ENCODE data around the gene ALG9.

The ALG9 gene

DNA sequence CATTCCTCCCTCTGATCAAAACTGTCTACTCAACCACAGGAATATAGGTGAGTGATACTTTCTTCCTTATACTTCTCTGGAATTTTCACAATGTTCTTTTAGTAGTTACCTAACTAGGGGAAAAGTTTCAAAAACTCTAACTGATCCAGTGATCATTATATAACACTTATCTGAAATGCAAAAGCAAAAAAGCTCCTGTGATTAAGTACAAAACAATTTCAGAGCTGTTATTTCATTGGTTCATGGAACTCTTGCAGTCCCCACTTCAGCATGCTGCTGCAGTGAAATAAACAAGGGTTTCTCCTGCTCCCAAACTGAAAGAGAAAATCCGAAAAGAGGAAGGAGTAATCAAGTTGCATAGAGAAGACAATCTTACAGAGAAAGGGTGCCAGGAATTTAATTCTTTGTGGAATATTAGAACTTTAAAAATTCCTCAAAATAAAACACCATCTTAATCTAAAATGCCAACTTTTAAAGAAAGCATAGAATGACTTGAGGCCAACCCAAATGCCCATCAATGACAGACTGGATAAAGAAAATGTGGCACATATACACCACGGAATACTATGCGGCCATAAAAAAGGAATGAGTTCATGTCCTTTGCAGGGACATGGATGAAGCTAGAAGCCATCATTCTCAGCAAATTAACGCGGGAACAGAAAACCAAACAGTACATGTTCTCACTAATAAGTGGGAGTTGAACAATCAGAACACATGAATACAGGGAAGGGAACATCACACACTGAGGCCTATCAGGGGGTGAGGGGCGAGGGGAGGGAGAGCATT is 125.5 kb downstream of the ALG9 start:
- DNase-seq (ENCODE audit: extremely low spot score, insufficient read length, low read depth), result no peak
- no peak for FAIRE-seq

DNA sequence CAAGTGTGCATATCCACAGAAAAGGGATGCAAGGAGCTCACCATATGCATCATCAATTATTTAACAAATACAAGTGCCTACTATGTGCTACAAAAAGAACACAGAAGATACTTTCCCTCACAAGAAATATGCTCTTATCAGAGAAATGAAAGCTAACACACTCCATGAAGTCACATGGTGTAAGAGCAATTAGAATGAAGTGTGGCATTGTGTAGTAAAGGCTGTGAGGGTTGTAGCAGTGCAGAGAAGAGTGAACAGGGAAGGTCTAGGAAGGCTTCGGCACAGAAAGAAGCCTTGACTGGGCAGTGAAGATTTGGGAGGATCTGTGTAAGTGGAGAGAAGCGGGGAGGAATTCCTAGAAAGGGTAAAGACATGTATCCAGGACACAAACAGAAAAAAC is 127.7 kb downstream of the ALG9 start:
- no peak for DNase-seq (ENCODE audit: extremely low spot score, insufficient read length, low read depth)
- no peak for FAIRE-seq

DNA sequence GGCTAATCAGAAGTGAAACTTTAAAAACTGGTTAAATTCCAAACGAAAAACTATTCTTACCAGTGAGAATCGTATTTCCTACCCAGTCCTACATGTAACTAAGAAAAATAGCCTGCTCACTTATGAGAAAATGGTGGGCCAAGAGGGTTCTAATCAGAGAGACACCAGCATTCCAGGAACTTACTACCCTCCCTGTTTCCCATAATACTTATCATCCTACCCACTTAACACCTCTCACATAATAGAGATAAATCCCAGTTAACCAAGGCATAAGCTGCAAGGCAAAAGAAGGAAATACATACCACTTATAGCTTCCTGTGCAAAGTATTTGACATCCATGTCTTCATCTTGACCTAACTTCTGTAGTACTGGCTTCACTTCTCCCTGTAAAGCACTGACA is 129.6 kb downstream of the ALG9 start:
- FAIRE-seq, result no peak

DNA sequence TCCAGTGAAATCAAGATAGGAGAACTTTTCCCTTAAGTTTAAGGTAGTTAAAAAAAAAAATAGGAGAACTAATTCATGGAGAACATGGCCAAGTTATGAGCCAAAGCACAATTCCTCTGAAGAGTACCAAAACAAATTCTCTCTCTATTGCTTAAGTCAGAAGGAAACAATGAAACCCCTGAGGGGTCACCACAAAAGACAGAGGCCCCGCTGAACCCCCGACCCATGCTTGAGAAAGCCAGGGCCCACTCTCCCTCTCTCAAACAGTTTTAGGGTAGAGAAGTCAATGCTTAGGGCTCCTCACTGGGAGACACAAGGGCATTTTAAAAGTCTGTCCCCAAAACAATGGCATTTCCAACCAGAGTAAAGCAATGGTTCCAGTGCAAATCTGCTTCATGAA is 132.1 kb downstream of the ALG9 start:
- DNase-seq (ENCODE audit: extremely low spot score, insufficient read length, low read depth), result no peak
- no peak for FAIRE-seq

More for the DNA sequence above, 129.6 kb downstream of the ALG9 start:
- DNase-seq (ENCODE audit: extremely low spot score, insufficient read length, low read depth), result no peak

DNA sequence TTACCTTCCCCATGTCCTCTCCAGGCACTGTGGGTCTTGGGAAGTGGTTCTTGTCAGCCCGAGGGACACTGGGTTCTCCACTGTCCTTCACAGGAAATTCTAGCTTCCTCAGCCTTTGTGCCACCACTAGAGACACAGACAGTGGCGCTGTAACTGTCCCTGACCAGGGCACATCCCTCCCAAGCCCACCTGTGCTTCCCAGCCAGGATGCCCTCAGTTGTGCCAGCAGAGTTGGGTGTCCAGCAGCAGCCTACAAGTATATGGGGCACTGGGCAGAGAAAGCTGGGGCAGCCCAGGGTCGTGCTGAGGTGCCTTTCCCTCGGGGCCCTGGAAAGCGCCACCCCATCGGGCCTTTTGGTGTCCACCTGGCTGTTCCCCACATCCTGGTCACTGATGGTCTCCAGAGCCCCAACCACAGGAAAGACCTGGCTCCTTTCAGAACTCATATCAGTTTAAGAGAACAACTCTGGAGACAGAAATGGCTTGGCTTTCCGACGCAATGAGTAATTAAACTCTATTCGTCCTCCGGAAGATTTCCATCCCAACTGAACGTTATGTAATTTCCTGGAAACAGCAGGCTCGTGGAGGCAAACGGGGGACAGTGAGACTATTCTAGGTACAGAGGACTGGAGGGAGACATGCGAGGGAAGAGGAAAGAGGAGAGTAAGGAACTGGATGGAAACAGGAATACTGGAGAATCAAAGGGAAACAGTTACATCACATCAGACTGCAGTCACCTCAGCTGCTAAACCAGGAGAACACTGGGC is 133.8 kb downstream of the ALG9 start:
- DNase-seq (ENCODE audit: extremely low spot score, insufficient read length, low read depth) (no peak), FAIRE-seq (no peak)

DNA sequence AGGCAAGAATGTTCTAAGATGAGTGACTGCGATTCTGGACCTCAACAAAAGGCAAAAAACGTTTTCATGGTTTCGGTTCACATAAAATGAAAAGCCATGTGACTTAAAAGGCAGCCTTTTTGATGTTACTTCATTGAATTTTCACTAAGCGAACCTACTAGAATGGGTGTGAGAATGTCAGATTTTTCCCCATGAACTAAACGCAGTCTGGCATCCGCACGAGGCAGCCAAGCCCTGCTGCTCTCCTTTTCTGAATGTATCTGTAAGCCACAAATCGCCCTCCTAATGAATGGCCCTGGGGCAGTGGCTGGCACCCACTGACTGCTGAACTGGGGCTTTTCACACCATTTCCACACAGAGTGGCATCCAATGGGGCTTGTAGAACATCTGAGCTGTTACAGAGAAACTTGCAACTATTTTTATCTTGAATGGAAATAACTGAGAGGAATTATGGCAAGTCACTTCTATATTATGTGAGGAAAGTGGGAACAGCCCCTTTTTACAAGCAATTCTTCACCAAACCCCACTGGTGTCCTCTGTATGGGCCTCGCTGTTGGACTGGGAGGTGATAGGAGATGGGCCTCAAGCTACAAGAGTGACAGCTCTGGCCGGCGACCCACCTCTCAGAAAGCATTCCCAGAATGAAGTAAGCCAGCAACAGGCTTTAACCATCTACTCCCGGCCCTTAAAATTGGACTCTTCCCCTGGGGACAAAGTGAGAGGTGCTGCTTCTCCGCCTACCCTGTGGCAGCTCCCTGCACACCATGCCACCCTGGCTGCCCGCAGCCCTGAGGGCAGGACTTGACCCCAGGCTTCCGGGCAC is 134.5 kb downstream of the ALG9 start:
- FAIRE-seq (no peak), DNase-seq (ENCODE audit: extremely low spot score, insufficient read length, low read depth) (no peak)
